ENCODE measurements around the gene GUCY2D.

The GUCY2D gene

DNA sequence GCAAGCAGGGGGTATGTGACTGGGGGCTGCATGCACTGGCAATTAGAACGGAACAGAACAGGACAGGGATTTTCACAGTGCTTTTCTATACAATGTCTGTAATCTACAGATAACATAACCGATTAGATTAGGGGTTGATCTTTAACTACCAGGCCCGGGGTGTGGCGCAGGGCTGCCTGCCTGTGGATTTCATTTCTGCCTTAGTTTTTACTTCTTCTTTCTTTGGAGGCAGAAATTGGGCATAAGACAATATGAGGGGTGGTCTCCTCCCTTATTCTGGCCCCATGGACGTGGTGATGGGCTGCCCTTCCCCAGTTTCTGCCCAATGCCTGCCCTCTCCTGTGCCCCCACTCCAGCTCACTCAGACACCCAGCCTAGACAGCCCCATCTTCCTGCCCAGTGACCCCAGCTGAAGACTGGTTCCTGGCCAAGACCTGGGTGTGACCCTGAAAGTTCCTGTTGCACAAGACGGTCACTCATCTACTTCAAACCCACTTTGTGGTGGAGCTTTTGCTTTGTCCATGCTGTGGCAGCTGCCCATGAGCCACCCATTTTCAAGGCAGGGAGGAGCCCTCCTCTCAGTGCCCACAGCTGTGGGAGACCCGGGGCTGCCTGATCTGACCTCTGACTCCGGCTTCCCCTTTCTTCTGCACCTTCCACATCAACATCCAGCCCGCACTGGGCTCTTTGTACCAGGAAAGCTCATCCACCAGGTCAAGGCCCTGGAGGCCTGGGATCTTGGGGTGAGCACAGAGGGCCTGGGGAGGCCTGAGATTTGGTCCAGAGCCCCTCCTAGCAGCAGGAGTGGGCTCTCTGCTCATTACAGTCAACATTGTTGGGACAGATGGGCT, 66.5 kb downstream of the GUCY2D start:
- no peak for DNase-seq

DNA sequence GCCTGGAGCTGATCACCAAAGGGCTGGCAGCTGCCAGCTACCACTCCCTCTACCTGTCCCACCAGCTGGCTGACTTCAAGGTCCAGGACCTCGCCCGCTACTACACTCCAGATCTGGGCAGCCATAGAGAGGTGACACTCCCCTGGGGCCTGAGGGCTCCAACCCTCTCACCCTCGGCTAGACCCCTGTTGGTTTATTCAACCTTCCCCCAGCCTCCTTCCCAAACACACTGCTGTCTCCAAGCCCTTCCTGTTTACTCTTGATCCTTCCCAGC, 67.1 kb downstream of the GUCY2D start:
- no peak for DNase-seq

Measured in stimulated activated naive CD4-positive, alpha-beta T cell treated with Interleukin-2 at 50 U/mL for 16 hours (primary cell).